HepG2 (cell line): Measurements from ENCODE around the gene WDR81. TPM values are rescaled to one million over a fixed set of nuclear protein-coding genes. Genes with fewer than 3 reads are reported as not detected.

Experiments used
- BCL6 ChIP-seq: IDR thresholded peaks from 2 replicates; pipeline ENCODE4 v1.6.1; 2016; ENCODE audit warnings: missing genetic modification reagents, missing compliant biosample characterization
- BORCS8-MEF2B ChIP-seq: sonication (generic); formaldehyde crosslinking; IDR thresholded peaks from 2 replicates; pipeline ENCODE4 v1.8.0; 2022; ENCODE audit warnings: mild to moderate bottlenecking, missing genetic modification reagents
- HMGA1 ChIP-seq: sonication (generic); formaldehyde crosslinking; conservative IDR thresholded peaks from 2 replicates; pipeline ENCODE4 v1.4.0; 2020; ENCODE audit warnings: missing genetic modification reagents
- HNRNPL ChIP-seq: fragments of 200-400 bp; formaldehyde crosslinking; IDR thresholded peaks from 2 replicates; pipeline ENCODE4 v1.6.1; 2017; ENCODE audit warnings: mild to moderate bottlenecking, low read depth, low read length
- JARID2 ChIP-seq: sonication (generic); formaldehyde crosslinking; IDR thresholded peaks from 2 replicates; pipeline ENCODE4 v1.8.1; 2023; ENCODE audit warnings: missing genetic modification reagents, inconsistent platforms; ENCODE audit not compliant: insufficient replicate concordance
- JUN ChIP-seq: sonication (generic); formaldehyde crosslinking; IDR thresholded peaks from 2 replicates; pipeline ENCODE4 v1.4.0; 2020; ENCODE audit warnings: mild to moderate bottlenecking, missing genetic modification reagents
- KLF13 ChIP-seq: sonication (generic); formaldehyde crosslinking; IDR thresholded peaks from 2 replicates; pipeline ENCODE4 v1.4.0; 2020; ENCODE audit warnings: mild to moderate bottlenecking, missing genetic modification reagents
- POGZ ChIP-seq: sonication (generic); formaldehyde crosslinking; IDR thresholded peaks from 2 replicates; pipeline ENCODE4 v1.4.0; 2020; ENCODE audit warnings: mild to moderate bottlenecking, missing genetic modification reagents
- POLR2AphosphoS5 ChIP-seq: IDR thresholded peaks from 2 replicates; pipeline ENCODE4 v1.6.1; 2012; ENCODE audit warnings: low read depth, low read length
- RNF2 ChIP-seq: fragments of 450-650 bp; conservative IDR thresholded peaks from 2 replicates; pipeline ENCODE4 v1.6.1; 2016; ENCODE audit warnings: low read depth
- TIGD3 ChIP-seq: sonication (generic); formaldehyde crosslinking; IDR thresholded peaks from 2 replicates; pipeline ENCODE4 v1.5.1; 2020; ENCODE audit warnings: mild to moderate bottlenecking, missing genetic modification reagents, borderline replicate concordance
- ZFP82 ChIP-seq: sonication (generic); formaldehyde crosslinking; IDR thresholded peaks from 2 replicates; pipeline ENCODE4 v1.5.1; 2020; ENCODE audit warnings: mild to moderate bottlenecking, missing genetic modification reagents, borderline replicate concordance
- ZNF530 ChIP-seq: sonication (generic); formaldehyde crosslinking; IDR thresholded peaks from 2 replicates; pipeline ENCODE4 v1.5.0; 2020; ENCODE audit warnings: low read depth, mild to moderate bottlenecking, missing genetic modification reagents
- ZNF629 ChIP-seq: sonication (generic); formaldehyde crosslinking; conservative IDR thresholded peaks from 2 replicates; pipeline ENCODE4 v1.5.0; 2020; ENCODE audit warnings: missing genetic modification reagents
- ZNF703 ChIP-seq: sonication (generic); formaldehyde crosslinking; IDR thresholded peaks from 2 replicates; pipeline ENCODE4 v1.5.1; 2020; ENCODE audit warnings: missing genetic modification reagents, mild to moderate bottlenecking, moderate library complexity, borderline replicate concordance
- ZNF782 ChIP-seq: sonication (generic); formaldehyde crosslinking; IDR thresholded peaks from 2 replicates; pipeline ENCODE4 v1.4.0; 2020; ENCODE audit warnings: missing genetic modification reagents, mild to moderate bottlenecking, borderline replicate concordance
- ZSCAN25 ChIP-seq: sonication (generic); formaldehyde crosslinking; IDR thresholded peaks from 2 replicates; pipeline ENCODE4 v1.8.0; 2022; ENCODE audit warnings: mild to moderate bottlenecking, missing genetic modification reagents
- ZSCAN9 ChIP-seq: IDR thresholded peaks from 2 replicates; pipeline ENCODE4 v1.6.1; 2016; ENCODE audit warnings: borderline replicate concordance
- polyA plus RNA-seq, 8 experiments: library from polyadenylated mRNA; depleted of rRNA in 3 of 8; stranded (reverse) in 7 of 8; unstranded in 1 of 8; fragments of >200 nt; fragmentation: Illumina TruSeq in 4 of 8; extraction: Trizol in 4 of 8; gene quantifications; 2 replicates each; pipeline versions ENCODE4 v1.2.1 to v1.2.3, GENCODE V29; 2011 to 2016; ENCODE audit warnings: low read depth in 4 of 8, missing spikeins in 1 of 8, mixed read lengths in 1 of 8; ENCODE audit not compliant: insufficient read depth in 1 of 8
- total RNA-seq, 5 experiments: library from RNA; depleted of rRNA; stranded (reverse); fragments of >200 nt; fragmentation: Illumina TruSeq; extraction: Trizol; gene quantifications; 2 replicates each; pipeline ENCODE4 v1.2.3, GENCODE V29; 2016; ENCODE audit warnings: low read depth in 1 of 5
- TF ChIP-seq, protein P1 (sequence below): sonication (generic); formaldehyde crosslinking; IDR thresholded peaks from 2 replicates; pipeline ENCODE4 v1.4.0; 2020; ENCODE audit warnings: missing genetic modification reagents
- TF ChIP-seq, protein P2 (sequence below): sonication (generic); formaldehyde crosslinking; IDR thresholded peaks from 2 replicates; pipeline ENCODE4 v1.4.0; 2020; ENCODE audit warnings: missing genetic modification reagents
- TF ChIP-seq, protein P3 (sequence below): sonication (generic); formaldehyde crosslinking; IDR thresholded peaks from 2 replicates; pipeline ENCODE4 v1.5.0; 2020; ENCODE audit warnings: missing genetic modification reagents

Gene WDR81
- total and polyA plus RNA-seq, 2 of the 13 experiments (the other 11 are each of a cell fraction or from before 2014, with no cell fraction given): 9.1 to 16.7 TPM

- TF ChIP-seq, protein P1, sequence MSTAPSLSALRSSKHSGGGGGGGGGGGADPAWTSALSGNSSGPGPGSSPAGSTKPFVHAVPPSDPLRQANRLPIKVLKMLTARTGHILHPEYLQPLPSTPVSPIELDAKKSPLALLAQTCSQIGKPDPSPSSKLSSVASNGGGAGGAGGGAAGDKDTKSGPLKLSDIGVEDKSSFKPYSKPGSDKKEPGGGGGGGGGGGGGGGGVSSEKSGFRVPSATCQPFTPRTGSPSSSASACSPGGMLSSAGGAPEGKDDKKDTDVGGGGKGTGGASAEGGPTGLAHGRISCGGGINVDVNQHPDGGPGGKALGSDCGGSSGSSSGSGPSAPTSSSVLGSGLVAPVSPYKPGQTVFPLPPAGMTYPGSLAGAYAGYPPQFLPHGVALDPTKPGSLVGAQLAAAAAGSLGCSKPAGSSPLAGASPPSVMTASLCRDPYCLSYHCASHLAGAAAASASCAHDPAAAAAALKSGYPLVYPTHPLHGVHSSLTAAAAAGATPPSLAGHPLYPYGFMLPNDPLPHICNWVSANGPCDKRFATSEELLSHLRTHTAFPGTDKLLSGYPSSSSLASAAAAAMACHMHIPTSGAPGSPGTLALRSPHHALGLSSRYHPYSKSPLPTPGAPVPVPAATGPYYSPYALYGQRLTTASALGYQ (CRISPR knock-in tag): peak; percentile 97
- TF ChIP-seq, protein P2, sequence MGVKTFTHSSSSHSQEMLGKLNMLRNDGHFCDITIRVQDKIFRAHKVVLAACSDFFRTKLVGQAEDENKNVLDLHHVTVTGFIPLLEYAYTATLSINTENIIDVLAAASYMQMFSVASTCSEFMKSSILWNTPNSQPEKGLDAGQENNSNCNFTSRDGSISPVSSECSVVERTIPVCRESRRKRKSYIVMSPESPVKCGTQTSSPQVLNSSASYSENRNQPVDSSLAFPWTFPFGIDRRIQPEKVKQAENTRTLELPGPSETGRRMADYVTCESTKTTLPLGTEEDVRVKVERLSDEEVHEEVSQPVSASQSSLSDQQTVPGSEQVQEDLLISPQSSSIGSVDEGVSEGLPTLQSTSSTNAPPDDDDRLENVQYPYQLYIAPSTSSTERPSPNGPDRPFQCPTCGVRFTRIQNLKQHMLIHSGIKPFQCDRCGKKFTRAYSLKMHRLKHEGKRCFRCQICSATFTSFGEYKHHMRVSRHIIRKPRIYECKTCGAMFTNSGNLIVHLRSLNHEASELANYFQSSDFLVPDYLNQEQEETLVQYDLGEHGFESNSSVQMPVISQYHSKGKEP (CRISPR knock-in tag): no peak; the same call in 1 of the 2 replicates
- peak; percentile 47; the same call in 1 of the 2 replicates for TF ChIP-seq POGZ (CRISPR knock-in tag)
- TF ChIP-seq RNF2: no peak
- TF ChIP-seq ZNF782 (CRISPR knock-in tag): 0 out of 2 replicates have a peak, but pooled peaks have one; percentile 83
- TF ChIP-seq JUN: peak; percentile 80
- peak; percentile 66 for TF ChIP-seq ZSCAN9
- TF ChIP-seq HMGA1: no peak
- peak; percentile 94 for TF ChIP-seq BCL6
- peak; percentile 100 for TF ChIP-seq ZNF629
- TF ChIP-seq HNRNPL: peak; percentile 97
- no peak for TF ChIP-seq TIGD3 (CRISPR knock-in tag)
- TF ChIP-seq POLR2AphosphoS5: 0 out of 2 replicates have a peak, but pooled peaks have one; percentile 50
- TF ChIP-seq ZNF530 (CRISPR knock-in tag): no peak
- no peak; the same call in 1 of the 2 replicates for TF ChIP-seq ZSCAN25 (CRISPR knock-in tag)
- no peak for TF ChIP-seq KLF13 (CRISPR knock-in tag)
- TF ChIP-seq ZFP82 (CRISPR knock-in tag): peak; percentile 35; the same call in 1 of the 2 replicates
- TF ChIP-seq BORCS8-MEF2B (CRISPR knock-in tag): peak; percentile 56; the same call in 1 of the 2 replicates
- TF ChIP-seq, protein P3, sequence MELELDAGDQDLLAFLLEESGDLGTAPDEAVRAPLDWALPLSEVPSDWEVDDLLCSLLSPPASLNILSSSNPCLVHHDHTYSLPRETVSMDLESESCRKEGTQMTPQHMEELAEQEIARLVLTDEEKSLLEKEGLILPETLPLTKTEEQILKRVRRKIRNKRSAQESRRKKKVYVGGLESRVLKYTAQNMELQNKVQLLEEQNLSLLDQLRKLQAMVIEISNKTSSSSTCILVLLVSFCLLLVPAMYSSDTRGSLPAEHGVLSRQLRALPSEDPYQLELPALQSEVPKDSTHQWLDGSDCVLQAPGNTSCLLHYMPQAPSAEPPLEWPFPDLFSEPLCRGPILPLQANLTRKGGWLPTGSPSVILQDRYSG: peak; percentile 80; the same call in 1 of the 2 replicates
- TF ChIP-seq ZNF703 (CRISPR knock-in tag): no peak; the same call in 1 of the 2 replicates
- TF ChIP-seq JARID2 (CRISPR knock-in tag): no peak
Measured at GRCh38 chr17:1736348-1737281, 12.1 kb downstream of the WDR81 start (continued).
